ENCODE results near the gene HMGCS2.

- TF ChIP-seq CTCF (IDR thresholded peaks at IDR 0.05 in 8 of 11, conservative IDR thresholded peaks at IDR 0.05 in 3 of 11): no peak
- no peak for TF ChIP-seq POLR2A (IDR thresholded peaks at IDR 0.05)
Measured at GRCh38 chr1:119768778-119769177, at the start of gene HMGCS2.

Measured in spleen (tissue), 7 donors.